Right lobe of liver (tissue), 6 donors: ENCODE results near the gene FOXA2. TPM values are rescaled to one million over a fixed set of nuclear protein-coding genes. Genes with fewer than 3 reads are reported as not detected.

ENCODE experiments used
- ATAC-seq, 4 donors: fragments of 200-7000 bp; cut with Tn5 transposase; one replicate each; pipeline ENCODE4 v1.9.1; 2020; ENCODE audit warnings: mild to moderate bottlenecking in 4 of 4, moderate library complexity in 4 of 4
- DNase-seq, 3 donors: peaks; one replicate each; pipeline ENCODE4 v3.0.0-alpha.2; 2020
- H3K27ac ChIP-seq, 3 donors: fragments of 200-600 bp; one replicate each; pipeline ENCODE4 v1.8.0; 2022
- H3K27me3 ChIP-seq, 2 donors: fragments of 200-600 bp; one replicate each; pipeline ENCODE4 v1.8.0; 2022
- H3K36me3 ChIP-seq, 4 donors: fragments of 200-600 bp; sonication (generic) in 1 of 4; one replicate each; pipeline versions ENCODE4 v1.5.1 to v1.8.0; 2017 to 2022; ENCODE audit warnings: control low read depth in 1 of 4
- H3K4me1 ChIP-seq, 4 donors: fragments of 200-600 bp; sonication (generic) in 1 of 4; one replicate each; pipeline versions ENCODE4 v1.5.1 to v1.8.0; 2017 to 2022; ENCODE audit warnings: control low read depth in 1 of 4
- H3K4me3 ChIP-seq, 3 donors: fragments of 200-600 bp; one replicate each; pipeline ENCODE4 v1.8.0; 2022
- H3K9me3 ChIP-seq, 4 donors: fragments of 200-600 bp; sonication (generic) in 1 of 4; one replicate each; pipeline versions ENCODE4 v1.5.1 to v1.8.0; 2017 to 2022; ENCODE audit warnings: control low read depth in 1 of 4
- POLR2A ChIP-seq: fragments of 450-650 bp; IDR thresholded peaks from one replicate; pipeline ENCODE4 v1.6.1; 2017; ENCODE audit warnings: antibody characterized with exemption, mild to moderate bottlenecking
- WGBS: methylation state at CpG from one replicate; pipeline ENCODE4 v1.1.6; 2018; ENCODE audit warnings: low coverage, low lambda C conversion rate; ENCODE audit not compliant: insufficient coverage; ENCODE audit errors: missing lambda C conversion rate; 5-methylcytosine and 5-hydroxymethylcytosine counted together
- intact Hi-C, 2 donors: fragments of 100-400 bp; cut with DNase I; formaldehyde crosslinking; loops; one replicate each; pipeline versions ENCODE4 v1.11.2 to v1.14.1; 2022
- small RNA-seq, 2 experiments: library from RNA; depleted of rRNA; stranded (forward); fragments of <200 nt; gene quantifications; one replicate each; pipeline ENCODE3, GENCODE V24; 2016
- total RNA-seq, 6 experiments: library from RNA; depleted of rRNA in 2 of 6; stranded (reverse); fragments of >200 nt in 2 of 6; fragmentation: NEBNext Ultra II Directional in 3 of 6; extraction: Animal tissue kit (Norgen Biotek cat#: 25700) in 3 of 6; gene quantifications; one replicate each; pipeline versions ENCODE4 v1.1.0 to v1.2.4, GENCODE V29; 2016 to 2023
- TF ChIP-seq, protein P1 (sequence below), 4 donors: fragments of 200-600 bp in 3 of 4; fragments of 450-650 bp in 1 of 4; IDR thresholded peaks; one replicate each; pipeline versions ENCODE4 v1.5.1 to v1.8.0; 2016 to 2022; ENCODE audit warnings: antibody characterized with exemption in 4 of 4, mild to moderate bottlenecking in 2 of 4
- donor health status: DM: no; HTN: yes; CAD: no.
- donor health status: DM: no; HTN: no; CAD: no.
- donor health status: DM: no; HTN: no; CAD: no.
- donor health status: DM: no; HTN: yes; CAD: no.
- donor health status: DM: no; HTN: yes; CAD: no.

The FOXA2 gene
- total RNA-seq, 6 experiments from 2014 or later, result 11.8 to 28.7 (median 21.2) TPM

GRCh38 chr20:22531756-22532155 lies 52.6 kb downstream of the FOXA2 start:
- TF ChIP-seq, protein P1, sequence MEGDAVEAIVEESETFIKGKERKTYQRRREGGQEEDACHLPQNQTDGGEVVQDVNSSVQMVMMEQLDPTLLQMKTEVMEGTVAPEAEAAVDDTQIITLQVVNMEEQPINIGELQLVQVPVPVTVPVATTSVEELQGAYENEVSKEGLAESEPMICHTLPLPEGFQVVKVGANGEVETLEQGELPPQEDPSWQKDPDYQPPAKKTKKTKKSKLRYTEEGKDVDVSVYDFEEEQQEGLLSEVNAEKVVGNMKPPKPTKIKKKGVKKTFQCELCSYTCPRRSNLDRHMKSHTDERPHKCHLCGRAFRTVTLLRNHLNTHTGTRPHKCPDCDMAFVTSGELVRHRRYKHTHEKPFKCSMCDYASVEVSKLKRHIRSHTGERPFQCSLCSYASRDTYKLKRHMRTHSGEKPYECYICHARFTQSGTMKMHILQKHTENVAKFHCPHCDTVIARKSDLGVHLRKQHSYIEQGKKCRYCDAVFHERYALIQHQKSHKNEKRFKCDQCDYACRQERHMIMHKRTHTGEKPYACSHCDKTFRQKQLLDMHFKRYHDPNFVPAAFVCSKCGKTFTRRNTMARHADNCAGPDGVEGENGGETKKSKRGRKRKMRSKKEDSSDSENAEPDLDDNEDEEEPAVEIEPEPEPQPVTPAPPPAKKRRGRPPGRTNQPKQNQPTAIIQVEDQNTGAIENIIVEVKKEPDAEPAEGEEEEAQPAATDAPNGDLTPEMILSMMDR (IDR thresholded peaks at IDR 0.05), result no peak
- no peak for TF ChIP-seq POLR2A
- H3K27ac ChIP-seq, result no peak overlapping the region
- H3K4me1 ChIP-seq, result peaks cover 0 to 17% (median 3%) of the 10 kb centered on the region in 4 donors
- H3K9me3 ChIP-seq, result no peaks in the 10 kb centered on the region
- H3K4me3 ChIP-seq, result no peak overlapping the region
- H3K36me3 ChIP-seq, result no peaks in the 10 kb centered on the region
- no peak for DNase-seq
- H3K27me3 ChIP-seq, result no peaks in the 10 kb centered on the region
- ATAC-seq, result no peak
- WGBS, result 78% methylated on average over 2 of the region's 2 CpGs
- intact Hi-C loops, result no loop called here

- TF ChIP-seq, protein P1 (IDR thresholded peaks at IDR 0.05), result no peak
- no peak for TF ChIP-seq POLR2A
- DNase-seq (no peak), ATAC-seq (no peak)
- H3K27me3 ChIP-seq, result no peaks in the 10 kb centered on the region
- peaks cover 0 to 21% (median 6%) of the 10 kb centered on the region in 4 donors for H3K4me1 ChIP-seq
- no peak overlapping the region for H3K4me3 ChIP-seq
- H3K9me3 ChIP-seq, result no peaks in the 10 kb centered on the region
- H3K27ac ChIP-seq, result no peak overlapping the region
- H3K36me3 ChIP-seq, result no peaks in the 10 kb centered on the region
- intact Hi-C loops, result no loop called here
- 63% methylated on average over 5 of the region's 8 CpGs for WGBS
Measured at GRCh38 chr20:22531056-22531615, 53.2 kb downstream of the FOXA2 start.

Small RNA genes lying within 50 kb of the gene (small RNA-seq; reads per million reads assigned to genes)
- gene LINC00261, result 8.1 to 8.7 reads per million in 2 experiments
